Kidney (tissue), 14 donors: ENCODE data around the gene MIB2. TPM values are rescaled to one million over a fixed set of nuclear protein-coding genes. Genes with fewer than 3 reads are reported as not detected.
"Not testable (repeated sequence)": the region's sequence is repeated elsewhere in the genome, so short reads cannot be mapped to it uniquely, and the experiment has no call there.

Source experiments
- DNase-seq, 5 donors: peaks; one replicate each; pipeline ENCODE4 v3.0.0-alpha.2; 2013 to 2020
- FAIRE-seq: peaks from 2 replicates; lab custom pipeline; 2012; peaks lifted over from hg19 to GRCh38; lab: Jason Lieb, UNC
- H3K27ac ChIP-seq, 2 donors: one replicate each; pipeline ENCODE4 v1.7.0; 2013; ENCODE audit warnings: low read depth in 2 of 2, low read length in 2 of 2, inconsistent platforms in 1 of 2
- H3K27me3 ChIP-seq: one replicate; pipeline ENCODE4 v1.7.1; 2013; ENCODE audit warnings: low read length, inconsistent platforms; ENCODE audit not compliant: control insufficient read depth, insufficient read depth
- H3K36me3 ChIP-seq, 3 donors: one replicate each; pipeline versions ENCODE4 v1.7.0 to v1.7.1; 2013; ENCODE audit warnings: low read length in 3 of 3, control low read depth in 1 of 3, inconsistent platforms in 1 of 3; ENCODE audit not compliant: insufficient read depth in 3 of 3, control insufficient read depth in 2 of 3
- H3K4me1 ChIP-seq, 3 donors: one replicate each; pipeline versions ENCODE4 v1.7.0 to v1.7.1; 2013; ENCODE audit warnings: low read length in 3 of 3, inconsistent platforms in 1 of 3, low read depth in 1 of 3; ENCODE audit not compliant: control insufficient read depth in 2 of 3, insufficient read depth in 2 of 3
- H3K4me3 ChIP-seq, 3 donors: one replicate each; pipeline versions ENCODE4 v1.7.0 to v1.8.1; 2013; ENCODE audit warnings: low read length in 3 of 3, control low read depth in 1 of 3, inconsistent platforms in 1 of 3
- H3K9ac ChIP-seq, 3 donors: one replicate each; pipeline versions ENCODE4 v1.7.0 to v1.7.1; 2013; ENCODE audit warnings: low read length in 3 of 3, control low read depth in 1 of 3, inconsistent platforms in 1 of 3
- H3K9me3 ChIP-seq, 3 donors: one replicate each; pipeline versions ENCODE4 v1.7.0 to v1.7.1; 2013; ENCODE audit warnings: low read length in 3 of 3, control low read depth in 1 of 3, inconsistent platforms in 1 of 3; ENCODE audit not compliant: control insufficient read depth in 2 of 3, insufficient read depth in 1 of 3
- intact Hi-C: fragments of 100-400 bp; cut with DNase I; formaldehyde crosslinking; loops from one replicate; pipeline ENCODE4 v1.11.1; 2022
- polyA plus RNA-seq: library from polyadenylated mRNA; stranded (reverse); fragments of 350-450 nt; fragmentation: Illumina TruSeq; extraction: RNeasy Lipid Tissue Mini Kit (QIAGEN cat#74804); gene quantifications from one replicate; pipeline ENCODE4 v1.2.3, GENCODE V29; 2014; ENCODE audit warnings: low read depth, low replicate concordance; ENCODE audit not compliant: insufficient read depth
- total RNA-seq: library from RNA; stranded (reverse); fragmentation: NEBNext Ultra II Directional; extraction: Animal tissue kit (Norgen Biotek cat#: 25700); gene quantifications from one replicate; pipeline ENCODE4 v1.2.1, GENCODE V29; 2021
- TF ChIP-seq, protein P1 (sequence below): IDR thresholded peaks from 3 replicates; pipeline ENCODE4 v1.5.1; 2012; ENCODE audit warnings: mild to moderate bottlenecking, moderate library complexity, borderline replicate concordance; ENCODE audit not compliant: insufficient read depth; ENCODE audit errors: extremely low read depth
- donor health status: control.
- donor health status: control.
- donor health status: control.
- donor health status: control.
- donor health status: control.
- donor health status: DM: yes; HTN: yes; CAD: no.
- donor health status: Normal renal cell carcinoma (clear cell type).

The MIB2 gene
- total and polyA plus RNA-seq, 2 donors from 2014 or later, result 35.6 to 61.6 TPM

DNA sequence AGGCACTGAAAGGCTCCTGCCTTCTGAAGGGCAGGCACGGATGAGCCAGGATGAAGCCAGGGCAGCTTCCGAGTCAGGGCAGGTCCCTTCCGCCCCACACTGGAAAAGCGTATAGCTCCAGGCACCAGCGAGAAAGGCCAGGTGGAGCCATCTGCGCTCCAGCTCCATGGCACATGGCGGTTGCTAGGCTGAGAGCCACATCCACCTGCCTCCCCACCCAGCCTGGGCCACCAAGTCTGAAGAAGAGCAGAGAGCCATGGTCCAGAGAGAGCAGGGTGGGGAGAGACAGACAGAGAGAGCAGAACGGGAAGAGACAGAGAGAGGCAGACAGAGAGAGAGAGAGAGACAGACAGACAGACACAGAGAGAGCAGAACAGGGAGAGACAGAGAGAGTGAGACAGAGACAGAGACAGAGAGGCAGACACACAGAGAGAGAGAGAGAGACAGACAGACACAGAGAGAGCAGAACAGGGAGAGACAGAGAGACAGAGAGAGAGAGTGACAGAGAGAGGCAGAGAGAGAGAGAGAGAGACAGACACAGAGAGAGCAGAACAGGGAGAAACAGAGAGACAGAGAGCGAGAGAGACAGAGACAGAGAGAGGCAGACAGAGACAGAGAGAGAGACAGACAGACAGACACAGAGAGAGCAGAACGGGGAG lies 20.6 kb upstream of the MIB2 start:
- intact Hi-C loops, result no loop called here
- TF ChIP-seq, protein P1, sequence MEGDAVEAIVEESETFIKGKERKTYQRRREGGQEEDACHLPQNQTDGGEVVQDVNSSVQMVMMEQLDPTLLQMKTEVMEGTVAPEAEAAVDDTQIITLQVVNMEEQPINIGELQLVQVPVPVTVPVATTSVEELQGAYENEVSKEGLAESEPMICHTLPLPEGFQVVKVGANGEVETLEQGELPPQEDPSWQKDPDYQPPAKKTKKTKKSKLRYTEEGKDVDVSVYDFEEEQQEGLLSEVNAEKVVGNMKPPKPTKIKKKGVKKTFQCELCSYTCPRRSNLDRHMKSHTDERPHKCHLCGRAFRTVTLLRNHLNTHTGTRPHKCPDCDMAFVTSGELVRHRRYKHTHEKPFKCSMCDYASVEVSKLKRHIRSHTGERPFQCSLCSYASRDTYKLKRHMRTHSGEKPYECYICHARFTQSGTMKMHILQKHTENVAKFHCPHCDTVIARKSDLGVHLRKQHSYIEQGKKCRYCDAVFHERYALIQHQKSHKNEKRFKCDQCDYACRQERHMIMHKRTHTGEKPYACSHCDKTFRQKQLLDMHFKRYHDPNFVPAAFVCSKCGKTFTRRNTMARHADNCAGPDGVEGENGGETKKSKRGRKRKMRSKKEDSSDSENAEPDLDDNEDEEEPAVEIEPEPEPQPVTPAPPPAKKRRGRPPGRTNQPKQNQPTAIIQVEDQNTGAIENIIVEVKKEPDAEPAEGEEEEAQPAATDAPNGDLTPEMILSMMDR, result no peak
- no peaks in the 10 kb centered on the region for H3K36me3 ChIP-seq
- peak in 1 of 5 donors; percentile 28 for DNase-seq
- H3K4me1 ChIP-seq, result peaks cover 0 to 13% (median 0%) of the 10 kb centered on the region in 3 donors
- no peak overlapping the region for H3K9ac ChIP-seq
- H3K4me3 ChIP-seq, result no peak overlapping the region
- peaks cover 8% of the 10 kb centered on the region for H3K27me3 ChIP-seq
- H3K27ac ChIP-seq, result no peak overlapping the region
- no peak for FAIRE-seq
- H3K9me3 ChIP-seq, result no peaks in the 10 kb centered on the region

DNA sequence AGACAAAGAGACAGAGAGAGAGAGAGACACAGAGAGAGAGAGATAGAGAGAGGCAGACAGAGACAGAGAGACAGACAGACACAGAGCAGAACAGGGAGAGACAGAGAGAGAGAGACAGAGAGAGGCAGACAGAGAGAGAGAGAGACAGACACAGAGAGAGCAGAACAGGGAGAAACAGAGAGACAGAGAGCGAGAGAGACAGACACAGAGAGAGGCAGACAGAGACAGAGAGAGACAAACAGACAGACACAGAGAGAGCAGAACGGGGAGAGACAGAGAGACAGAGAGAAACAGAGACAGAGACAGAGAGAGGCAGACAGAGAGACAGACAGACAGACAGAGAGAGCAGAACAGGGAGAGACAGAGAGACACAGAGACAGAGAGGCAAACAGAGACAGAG lies 20.0 kb upstream of the MIB2 start:
- intact Hi-C loops, DNase-seq, H3K27me3 ChIP-seq, H3K36me3 ChIP-seq, H3K9me3 ChIP-seq, H3K9ac ChIP-seq, H3K27ac ChIP-seq, H3K4me3 ChIP-seq, FAIRE-seq: not testable (repeated sequence)
- peaks cover 0 to 13% (median 0%) of the 10 kb centered on the region in 3 donors for H3K4me1 ChIP-seq

DNA sequence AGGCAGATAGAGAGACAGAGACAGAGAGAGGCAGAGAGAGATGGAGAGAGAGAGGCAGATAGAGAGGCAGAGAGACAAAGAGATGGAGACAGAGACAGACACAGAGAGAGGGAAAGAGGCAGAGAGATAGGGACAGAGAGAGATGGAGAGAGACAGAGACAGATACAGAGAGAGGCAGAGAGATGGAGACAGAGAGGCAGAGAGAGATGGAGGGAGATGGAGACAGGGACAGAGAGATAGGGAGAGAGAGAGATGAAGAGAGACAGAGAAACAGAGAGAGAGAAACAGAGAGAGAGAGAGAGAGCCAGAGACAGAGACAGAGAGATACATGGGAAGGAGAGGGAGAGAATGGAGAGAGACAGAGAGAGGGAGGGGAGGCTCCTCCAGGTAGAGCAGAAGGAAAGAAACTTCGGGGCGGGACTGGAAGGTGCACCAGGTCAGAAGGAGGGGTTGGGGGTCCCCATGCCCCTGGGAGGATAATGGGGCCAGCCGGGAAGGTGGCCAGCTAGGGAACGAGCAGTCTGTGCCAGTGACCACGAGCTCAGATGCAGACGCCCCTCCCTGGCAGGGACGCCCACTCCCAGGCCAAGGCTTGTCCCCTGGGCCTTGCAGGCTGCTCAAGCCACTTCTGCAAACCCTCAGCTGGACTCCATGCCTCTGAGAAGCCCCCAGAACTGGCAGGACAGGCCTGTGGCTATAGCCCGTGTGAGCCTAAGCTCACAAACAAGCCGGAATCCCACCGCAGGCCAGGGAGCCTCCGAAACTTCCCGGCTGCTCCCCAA lies 18.6 kb upstream of the MIB2 start:
- Histone ChIP-seq H3K9ac (no peak overlapping the region), H3K4me3 (no peak overlapping the region), H3K27me3 (peaks cover 11% of the 10 kb centered on the region), H3K27ac (no peak overlapping the region), H3K9me3 (no peaks in the 10 kb centered on the region), H3K4me1 (peaks cover 0 to 17% (median 0%) of the 10 kb centered on the region in 3 donors), H3K36me3 (no peaks in the 10 kb centered on the region)
- FAIRE-seq, result no peak
- intact Hi-C loops, result no loop called here
- DNase-seq, result no peak
- TF ChIP-seq, protein P1, result no peak

DNA sequence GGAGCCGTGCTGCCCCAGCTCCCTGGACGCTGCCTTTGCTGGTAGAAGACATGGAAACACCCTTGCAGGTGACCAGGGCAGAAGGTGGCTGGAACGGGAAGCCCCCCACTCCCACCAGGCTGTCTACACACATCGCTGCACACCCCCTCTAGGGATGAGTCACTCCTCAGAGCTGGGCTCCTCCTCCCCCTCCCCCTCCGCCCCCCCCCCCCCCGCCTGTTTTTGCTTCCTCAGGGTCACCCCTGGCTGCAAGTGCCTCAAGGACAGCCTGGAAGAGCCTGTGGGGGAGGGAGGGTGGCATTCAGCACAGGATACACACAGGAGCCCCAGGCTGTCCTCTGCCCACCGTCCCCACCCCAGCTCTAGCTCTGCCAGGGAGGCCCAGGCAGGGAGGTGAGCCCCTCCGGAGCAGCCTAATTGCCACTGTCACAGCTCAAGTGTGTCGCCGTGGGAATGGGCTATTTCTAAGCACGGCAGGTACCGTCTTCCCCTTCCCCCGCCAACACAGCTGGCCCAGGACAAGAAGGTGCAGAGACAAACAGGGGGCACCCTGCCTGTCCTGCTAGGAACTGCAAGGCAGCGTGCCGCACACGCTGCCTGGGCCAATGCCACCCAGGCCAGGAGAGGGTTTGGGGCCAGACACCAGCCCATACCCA lies 17.9 kb upstream of the MIB2 start:
- FAIRE-seq (no peak), DNase-seq (peak in 3 of 5 donors; percentile 61 to 80 (median 74))
- no peaks in the 10 kb centered on the region for H3K9me3 ChIP-seq
- peaks cover 0 to 17% (median 0%) of the 10 kb centered on the region in 3 donors for H3K4me1 ChIP-seq
- H3K9ac ChIP-seq, result peak overlapping the region in 1 of 3 donors; percentile 12
- peaks cover 11% of the 10 kb centered on the region for H3K27me3 ChIP-seq
- TF ChIP-seq, protein P1, result peak; percentile 27
- intact Hi-C loops, result no loop called here
- H3K27ac ChIP-seq, result no peak overlapping the region
- H3K36me3 ChIP-seq, result no peaks in the 10 kb centered on the region
- no peak overlapping the region for H3K4me3 ChIP-seq
